ENCODE results near the gene TEAD2.

The TEAD2 gene

DNA sequence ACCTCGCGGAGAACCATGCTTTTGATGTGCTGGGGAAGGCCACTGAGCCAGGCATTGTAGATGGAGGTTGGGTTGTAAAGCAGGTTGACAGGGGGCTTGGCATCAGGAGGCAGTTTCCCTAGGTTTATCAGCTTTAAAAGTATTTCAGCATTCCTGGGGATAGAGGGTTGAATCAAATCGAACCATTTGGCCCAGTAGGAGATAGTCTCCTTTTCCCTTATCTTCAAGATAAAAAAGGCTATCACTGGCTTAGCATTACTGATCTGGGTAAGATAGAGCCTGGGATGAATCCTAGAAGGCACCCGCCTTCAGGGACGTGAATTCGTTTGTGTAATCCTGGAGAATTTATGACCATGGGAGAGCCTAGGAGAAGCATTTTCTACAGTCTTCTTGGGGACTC, 67.8 kb downstream of the TEAD2 start:
- H3K4me3 ChIP-seq (ENCODE audit: low read depth, low read length): no peak overlapping the region
- no peak for TF ChIP-seq CTCF (IDR thresholded peaks at IDR 0.05; ENCODE audit: borderline replicate concordance, insufficient read depth, low read depth, low read length)
